Mesothelial cell of epicardium (in vitro differentiated cells): ENCODE data around the gene CLN3. TPM values are rescaled to one million over a fixed set of nuclear protein-coding genes. Genes with fewer than 3 reads are reported as not detected.
A peak's percentile ranks its signal among the peaks of the same experiment; 100 is the strongest.
"Not testable (repeated sequence)": the region's sequence is repeated elsewhere in the genome, so short reads cannot be mapped to it uniquely, and the experiment has no call there.

Source experiments
- DNase-seq, 2 experiments: peaks; one replicate each; pipeline ENCODE4 v3.0.0; 2021; ENCODE audit warnings: low spot score in 2 of 2; ENCODE audit not compliant: unreplicated experiment in 2 of 2
- H3K27ac Mint-ChIP-seq: 2 replicates; pipeline ENCODE4 v1.8.0; 2021; ENCODE audit warnings: mixed read lengths
- H3K27me3 Mint-ChIP-seq: 2 replicates; pipeline ENCODE4 v1.8.0; 2021; ENCODE audit warnings: low read depth, mixed read lengths
- H3K36me3 Mint-ChIP-seq: 2 replicates; pipeline ENCODE4 v1.8.0; 2021; ENCODE audit warnings: mixed read lengths
- H3K4me1 Mint-ChIP-seq: 2 replicates; pipeline ENCODE4 v1.8.0; 2021; ENCODE audit warnings: mixed read lengths
- H3K4me3 Mint-ChIP-seq: 2 replicates; pipeline ENCODE4 v1.8.0; 2021; ENCODE audit warnings: mild to moderate bottlenecking, moderate library complexity, mixed read lengths
- H3K9me3 Mint-ChIP-seq: 2 replicates; pipeline ENCODE4 v1.8.0; 2021; ENCODE audit warnings: mixed read lengths
- CTCF ChIP-seq: fragments of 200-600 bp; sonication (generic); IDR thresholded peaks from one replicate; pipeline ENCODE4 v1.5.0; 2021; ENCODE audit warnings: antibody characterized with exemption; ENCODE audit not compliant: unreplicated experiment
- total RNA-seq: library from RNA; stranded (reverse); gene quantifications from 3 replicates; pipeline ENCODE4 v1.2.1, GENCODE V29; 2021

CLN3 gene
- total RNA-seq, 1 donor from 2014 or later, result 30.9 TPM

DNA sequence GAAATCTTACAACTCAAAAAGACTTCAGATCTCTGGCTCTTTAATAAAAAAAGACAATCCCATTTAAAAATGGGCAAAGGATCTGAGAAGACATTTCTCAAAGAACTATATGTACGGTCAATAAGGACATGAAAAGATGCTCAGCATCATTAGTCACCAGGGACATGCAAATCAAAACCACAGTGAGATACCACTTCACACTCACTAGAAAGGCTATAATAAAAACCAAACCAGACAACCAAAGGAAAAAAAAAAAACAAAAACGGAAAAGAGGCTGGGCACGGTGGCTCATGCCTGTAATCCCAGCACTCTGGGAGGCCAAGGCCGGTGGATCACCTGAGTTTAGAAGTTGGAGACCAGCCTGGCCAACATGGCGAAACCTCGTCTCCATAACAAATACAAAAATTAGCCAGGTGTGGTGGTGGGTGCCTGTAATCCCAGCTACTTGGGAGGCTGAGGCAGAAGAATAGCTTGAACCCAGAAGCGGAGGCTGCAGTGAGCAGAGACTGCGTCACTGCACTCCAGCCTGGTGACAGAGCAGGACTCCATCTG is 18.1 kb downstream of the CLN3 start:
- no peak for TF ChIP-seq CTCF
- peaks cover 27% of the 10 kb centered on the region for H3K36me3 Mint-ChIP-seq
- no peaks in the 10 kb centered on the region for H3K27me3 Mint-ChIP-seq
- no peak overlapping the region for H3K27ac Mint-ChIP-seq
- no peaks in the 10 kb centered on the region for H3K4me1 Mint-ChIP-seq
- DNase-seq, result no peak
- H3K9me3 Mint-ChIP-seq, result no peaks in the 10 kb centered on the region
- H3K4me3 Mint-ChIP-seq, result no peak overlapping the region

GRCh38 chr16:28447081-28447480 is 44.8 kb downstream of the CLN3 start:
- H3K27ac Mint-ChIP-seq, H3K27me3 Mint-ChIP-seq, H3K4me1 Mint-ChIP-seq, H3K4me3 Mint-ChIP-seq, DNase-seq, H3K36me3 Mint-ChIP-seq, H3K9me3 Mint-ChIP-seq: not testable (repeated sequence)

- not testable (repeated sequence) for H3K27me3 Mint-ChIP-seq, H3K9me3 Mint-ChIP-seq, H3K4me3 Mint-ChIP-seq, DNase-seq, H3K27ac Mint-ChIP-seq, H3K36me3 Mint-ChIP-seq, H3K4me1 Mint-ChIP-seq
Measured at GRCh38 chr16:28446388-28446787, 45.5 kb downstream of the CLN3 start.

- not testable (repeated sequence) for H3K4me1 Mint-ChIP-seq, H3K9me3 Mint-ChIP-seq, H3K36me3 Mint-ChIP-seq, DNase-seq, H3K4me3 Mint-ChIP-seq, H3K27ac Mint-ChIP-seq, H3K27me3 Mint-ChIP-seq
Measured at GRCh38 chr16:28443943-28444342, 47.9 kb downstream of the CLN3 start.

DNA sequence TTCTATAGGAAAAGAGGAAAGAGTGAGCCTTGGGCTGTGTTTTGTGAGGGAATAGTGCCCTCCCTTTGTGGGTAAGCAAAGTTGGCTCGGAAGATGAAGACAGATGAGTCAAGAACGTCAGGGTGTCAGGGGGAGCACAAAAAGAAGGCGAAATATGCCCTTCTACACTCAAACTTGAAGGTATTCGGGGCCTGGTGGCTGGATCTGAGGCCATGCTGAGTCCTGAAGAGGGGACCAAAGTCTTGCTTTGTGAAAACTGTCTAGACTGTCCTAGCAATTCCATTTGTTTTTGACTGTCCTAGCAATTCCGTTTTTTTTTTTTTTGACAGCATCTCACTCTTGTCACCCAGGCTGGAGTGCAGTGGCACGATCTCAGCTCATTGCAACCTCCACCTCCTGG is 53.0 kb downstream of the CLN3 start:
- DNase-seq, H3K27ac Mint-ChIP-seq, H3K4me1 Mint-ChIP-seq, H3K4me3 Mint-ChIP-seq, H3K36me3 Mint-ChIP-seq, H3K27me3 Mint-ChIP-seq, H3K9me3 Mint-ChIP-seq: not testable (repeated sequence)

- not testable (repeated sequence) for H3K27ac Mint-ChIP-seq, H3K9me3 Mint-ChIP-seq, H3K4me1 Mint-ChIP-seq, H3K36me3 Mint-ChIP-seq, H3K27me3 Mint-ChIP-seq, H3K4me3 Mint-ChIP-seq
- peak in 1 of 2 experiments; percentile 5 for DNase-seq
Measured at GRCh38 chr16:28435340-28435739, 56.5 kb downstream of the CLN3 start.

Other genes starting within 250 kb of the CLN3 start
- 50.1 to 51.9 TPM (median 51.4 TPM) in 3 replicates for gene SBK1, start 199.5 kb downstream of the CLN3 start, total RNA-seq
- gene NPIPB6, start 128.6 kb downstream of the CLN3 start, total RNA-seq, result 6.6 to 8.7 TPM (median 8.2 TPM) in 3 replicates
- 73.8 to 99.7 TPM (median 91.5 TPM) in 3 replicates for gene EIF3CL, start 88.2 kb downstream of the CLN3 start, total RNA-seq
- gene NPIPB7, start 19.7 kb downstream of the CLN3 start, total RNA-seq, result 0.40 to 0.41 TPM in 2 of 3 replicates, not detected in the other
- 0.09 to 0.14 TPM in 2 of 3 replicates, not detected in the other for gene APOBR, start 2.6 kb upstream of the CLN3 start, total RNA-seq
- gene IL27, start 14.8 kb upstream of the CLN3 start, total RNA-seq, result not detected in 3 replicates
- gene NUPR1, start 46.9 kb upstream of the CLN3 start, total RNA-seq, result 12.3 to 13.9 TPM (median 13.3 TPM) in 3 replicates
- gene SGF29, start 61.8 kb upstream of the CLN3 start, total RNA-seq, result 21.6 to 27.2 TPM (median 24.7 TPM) in 3 replicates
- gene SULT1A2, start 105.0 kb upstream of the CLN3 start, total RNA-seq, result 0.75 to 0.98 TPM (median 0.90 TPM) in 3 replicates
- gene SULT1A1, start 118.0 kb upstream of the CLN3 start, total RNA-seq, result 8.3 to 9.9 TPM (median 9.7 TPM) in 3 replicates
- gene NPIPB8, start 146.0 kb upstream of the CLN3 start, total RNA-seq, result 0.16 to 1.2 TPM (median 0.49 TPM) in 3 replicates
- 660 to 710 TPM (median 685 TPM) in 3 replicates for gene EIF3C, start 219.4 kb upstream of the CLN3 start, total RNA-seq